Dedifferentiated amniotic fluid mesenchymal stem cell (primary cell): ENCODE results near the gene EPHB2.
"Not testable (repeated sequence)": the region's sequence is repeated elsewhere in the genome, so short reads cannot be mapped to it uniquely, and the experiment has no call there.

ENCODE experiments used
- DNase-seq: peaks from one replicate; pipeline ENCODE4 v3.0.0-alpha.2; 2016; ENCODE audit errors: extremely low spot score

Gene EPHB2

GRCh38 chr1:22914633-22915217, 204.1 kb downstream of the EPHB2 start:
- DNase-seq: no peak

GRCh38 chr1:22915231-22915630, 204.6 kb downstream of the EPHB2 start:
- no peak for DNase-seq

- no peak for DNase-seq
Measured at GRCh38 chr1:22915816-22916470, 205.3 kb downstream of the EPHB2 start.

GRCh38 chr1:22916471-22916820, 205.8 kb downstream of the EPHB2 start:
- DNase-seq: no peak

GRCh38 chr1:22917989-22918388, 207.3 kb downstream of the EPHB2 start:
- no peak for DNase-seq

- no peak for DNase-seq
Measured at GRCh38 chr1:22918644-22919043, 208.0 kb downstream of the EPHB2 start.

- no peak for DNase-seq
Measured at GRCh38 chr1:22919341-22920025, 208.8 kb downstream of the EPHB2 start.

- DNase-seq: no peak
Measured at GRCh38 chr1:22920026-22920733, 209.5 kb downstream of the EPHB2 start.

GRCh38 chr1:22920734-22921451, 210.3 kb downstream of the EPHB2 start:
- no peak for DNase-seq

- DNase-seq: no peak
Measured at GRCh38 chr1:22921452-22922126, 210.9 kb downstream of the EPHB2 start.

- no peak for DNase-seq
Measured at GRCh38 chr1:22922640-22923039, 212.0 kb downstream of the EPHB2 start.

- no peak for DNase-seq
Measured at GRCh38 chr1:22925111-22925510, 214.5 kb downstream of the EPHB2 start.

- DNase-seq: no peak
Measured at GRCh38 chr1:22930240-22930912, 219.7 kb downstream of the EPHB2 start.

GRCh38 chr1:22932803-22933470, 222.3 kb downstream of the EPHB2 start:
- DNase-seq: no peak

- DNase-seq: no peak
Measured at GRCh38 chr1:22935433-22935832, 224.8 kb downstream of the EPHB2 start.

GRCh38 chr1:22936681-22937080, 226.0 kb downstream of the EPHB2 start:
- no peak for DNase-seq

- DNase-seq: no peak
Measured at GRCh38 chr1:22941257-22941656, 230.6 kb downstream of the EPHB2 start.

GRCh38 chr1:22944346-22945055, 233.9 kb downstream of the EPHB2 start:
- DNase-seq: no peak

- not testable (repeated sequence) for DNase-seq
Measured at GRCh38 chr1:22945171-22945570, 234.5 kb downstream of the EPHB2 start.
